CD4-positive, alpha-beta T cell (primary cell): ENCODE data around the gene MYO1D. TPM values are rescaled to one million over a fixed set of nuclear protein-coding genes. Genes with fewer than 3 reads are reported as not detected.
A peak's percentile ranks its signal among the peaks of the same experiment; 100 is the strongest.

Experiments
- ATAC-seq: fragments of 200-7000 bp; cut with Tn5 transposase; one replicate; pipeline ENCODE4 v1.10.0; 2022; ENCODE audit warnings: mild to moderate bottlenecking; ENCODE audit not compliant: poor library complexity
- CTCF ChIA-PET: fragments of 350-600 bp; sonication (Branson Sonifier 250); formaldehyde crosslinking; loops from one replicate; lab custom pipeline; 2021; ENCODE audit warnings: antibody characterized with exemption, inconsistent platforms; lab: Charles Lee
- POLR2A ChIA-PET: fragments of 350-600 bp; sonication (Branson Sonifier 250); formaldehyde crosslinking; loops from one replicate; lab custom pipeline; 2021; ENCODE audit warnings: antibody characterized with exemption, inconsistent platforms; lab: Charles Lee
- DNase-seq, 14 experiments: peaks; one replicate each; pipeline ENCODE4 v3.0.0-alpha.2; 2013 to 2020; ENCODE audit warnings: mixed read lengths in 2 of 14
- H3K27ac ChIP-seq, 2 donors: one replicate each; pipeline versions ENCODE4 v1.5.1 to v1.7.0; 2013; ENCODE audit warnings: low read length in 2 of 2, low read depth in 1 of 2, mild to moderate bottlenecking in 1 of 2
- H3K27me3 ChIP-seq, 2 experiments: 1 replicate in 1 of 2; 2 replicates in 1 of 2; pipeline versions ENCODE4 v1.6.1 to v1.7.0; 2013; ENCODE audit warnings: low read length in 2 of 2, control low read depth in 1 of 2, mild to moderate bottlenecking in 1 of 2, moderate library complexity in 1 of 2; ENCODE audit not compliant: insufficient read depth in 2 of 2, control insufficient read depth in 1 of 2
- H3K36me3 ChIP-seq: one replicate; pipeline ENCODE4 v1.6.1; 2013; ENCODE audit warnings: low read length, control low read depth; ENCODE audit not compliant: insufficient read depth
- H3K4me1 ChIP-seq: one replicate; pipeline ENCODE4 v1.6.1; 2013; ENCODE audit warnings: low read length, control low read depth; ENCODE audit not compliant: insufficient read depth
- H3K4me3 ChIP-seq: one replicate; pipeline ENCODE4 v1.5.1; 2013; ENCODE audit warnings: mild to moderate bottlenecking, low read length, moderate library complexity
- H3K9me3 ChIP-seq, 2 experiments: 1 replicate in 1 of 2; 2 replicates in 1 of 2; pipeline versions ENCODE4 v1.6.1 to v1.7.0; 2013; ENCODE audit warnings: low read length in 2 of 2, mild to moderate bottlenecking in 2 of 2, control low read depth in 1 of 2, moderate library complexity in 1 of 2; ENCODE audit not compliant: control insufficient read depth in 1 of 2, insufficient read depth in 1 of 2
- H3K27ac Mint-ChIP-seq: one replicate; pipeline ENCODE4 v1.8.0; 2020; ENCODE audit warnings: mixed read lengths
- H3K27me3 Mint-ChIP-seq: one replicate; pipeline ENCODE4 v1.8.0; 2021; ENCODE audit warnings: mixed read lengths
- H3K36me3 Mint-ChIP-seq: one replicate; pipeline ENCODE4 v1.8.0; 2021; ENCODE audit warnings: low read depth, mixed read lengths
- H3K4me1 Mint-ChIP-seq: one replicate; pipeline ENCODE4 v1.8.0; 2021; ENCODE audit warnings: low read depth, mixed read lengths
- H3K4me3 Mint-ChIP-seq: one replicate; pipeline ENCODE4 v1.8.0; 2020; ENCODE audit warnings: mild to moderate bottlenecking, mixed read lengths
- H3K9me3 Mint-ChIP-seq: one replicate; pipeline ENCODE4 v1.8.0; 2020; ENCODE audit warnings: mixed read lengths
- intact Hi-C, 2 experiments: fragments of 100-400 bp; cut with DNase I in 1 of 2; cut with micrococcal nuclease in 1 of 2; formaldehyde crosslinking; loops; one replicate each; pipeline versions ENCODE4 v1.15.1 to v1.9.0; 2023 to 2025; cut with DNase I, micrococcal nuclease
- total RNA-seq, 174 experiments: library from RNA in 2 of 174; stranded (reverse) in 2 of 174; gene quantifications; one replicate each; pipeline ENCODE4 v1.2.3 and lab custom pipeline; 2021 to 2026
- TF ChIP-seq, protein P1 (sequence below): fragments of 200-600 bp; IDR thresholded peaks from one replicate; pipeline ENCODE4 v1.8.0; 2022; ENCODE audit warnings: antibody characterized with exemption, mild to moderate bottlenecking

Gene MYO1D
- total RNA-seq, 2 experiments from 2014 or later = 5.8 to 6.4 TPM

GRCh38 chr17:32519228-32520103 is 357.5 kb downstream of the MYO1D start:
- Histone ChIP-seq H3K9me3 (no peaks in the 10 kb centered on the region), H3K4me1 (peaks cover 65% of the 10 kb centered on the region), H3K27ac (peak overlapping the region; percentile 84), H3K36me3 (no peaks in the 10 kb centered on the region), H3K27me3 (no peaks in the 10 kb centered on the region), H3K4me3 (peak overlapping the region; percentile 43)
- peak overlapping the region; percentile 83 for H3K4me3 Mint-ChIP-seq
- no peaks in the 10 kb centered on the region for H3K9me3 Mint-ChIP-seq
- H3K4me1 Mint-ChIP-seq = peaks cover 85% of the 10 kb centered on the region
- DNase-seq (peak in 13 of 14 experiments; percentile 60 to 87 (median 76)), ATAC-seq (peak; percentile 49)
- intact Hi-C loops = loop anchor here (2.0 to 5.0 kb wide), 5 partner anchors 17 to 358 kb away; partner anchors contain the start of gene MYO1D (in 1 of the 2)
- TF ChIP-seq, protein P1, sequence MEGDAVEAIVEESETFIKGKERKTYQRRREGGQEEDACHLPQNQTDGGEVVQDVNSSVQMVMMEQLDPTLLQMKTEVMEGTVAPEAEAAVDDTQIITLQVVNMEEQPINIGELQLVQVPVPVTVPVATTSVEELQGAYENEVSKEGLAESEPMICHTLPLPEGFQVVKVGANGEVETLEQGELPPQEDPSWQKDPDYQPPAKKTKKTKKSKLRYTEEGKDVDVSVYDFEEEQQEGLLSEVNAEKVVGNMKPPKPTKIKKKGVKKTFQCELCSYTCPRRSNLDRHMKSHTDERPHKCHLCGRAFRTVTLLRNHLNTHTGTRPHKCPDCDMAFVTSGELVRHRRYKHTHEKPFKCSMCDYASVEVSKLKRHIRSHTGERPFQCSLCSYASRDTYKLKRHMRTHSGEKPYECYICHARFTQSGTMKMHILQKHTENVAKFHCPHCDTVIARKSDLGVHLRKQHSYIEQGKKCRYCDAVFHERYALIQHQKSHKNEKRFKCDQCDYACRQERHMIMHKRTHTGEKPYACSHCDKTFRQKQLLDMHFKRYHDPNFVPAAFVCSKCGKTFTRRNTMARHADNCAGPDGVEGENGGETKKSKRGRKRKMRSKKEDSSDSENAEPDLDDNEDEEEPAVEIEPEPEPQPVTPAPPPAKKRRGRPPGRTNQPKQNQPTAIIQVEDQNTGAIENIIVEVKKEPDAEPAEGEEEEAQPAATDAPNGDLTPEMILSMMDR = no peak
- no peaks in the 10 kb centered on the region for H3K27me3 Mint-ChIP-seq
- POLR2A ChIA-PET = interaction anchor here (0.7 to 7.3 kb wide), 7 partner anchors 10 to 36 kb away, joined by 3 to 152 read pairs (median 8); partner anchors contain the start of gene CDK5R1
- H3K27ac Mint-ChIP-seq = peak overlapping the region; percentile 87
- H3K36me3 Mint-ChIP-seq = no peaks in the 10 kb centered on the region
- CTCF ChIA-PET = interaction anchor here (1.2 to 2.0 kb wide), 2 partner anchors 32 to 75 kb away, joined by 3 to 5 read pairs; partner anchors contain the start of genes CDK5R1 and PSMD11

DNA sequence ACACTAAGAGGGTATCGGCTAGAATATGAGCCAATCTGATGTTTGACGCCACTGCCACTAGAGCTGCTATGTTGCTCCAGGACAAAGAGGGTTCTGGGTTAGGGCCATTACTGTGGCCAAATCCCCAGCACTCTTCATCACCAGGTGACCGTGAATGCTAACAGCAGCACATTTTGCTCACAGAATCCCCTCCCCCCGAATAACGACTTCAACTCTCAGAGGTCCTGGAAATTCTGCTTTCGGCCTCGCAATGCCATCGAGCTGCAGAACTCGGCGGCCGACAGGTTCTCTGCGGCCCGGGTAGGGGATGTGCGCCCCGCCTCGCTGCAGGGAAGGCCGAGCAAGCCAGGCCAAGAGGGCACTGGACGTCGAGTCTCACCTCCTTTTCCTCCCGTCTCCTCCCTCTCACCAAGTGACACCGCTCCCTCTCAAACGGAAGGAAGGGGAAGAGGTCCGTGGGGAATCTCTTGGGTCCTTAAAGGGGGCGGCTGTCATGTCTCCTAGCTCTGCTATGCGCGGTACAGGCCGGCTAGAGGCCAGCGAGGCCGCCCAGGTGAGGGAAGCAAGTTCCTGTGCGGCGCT is 358.2 kb downstream of the MYO1D start:
- ATAC-seq = no peak
- H3K36me3 ChIP-seq = no peaks in the 10 kb centered on the region
- intact Hi-C loops = loop anchor here in 1 of 2 experiments (5.0 kb wide), 1 partner anchor 34 kb away; no protein-coding TSS in a partner anchor

More for the DNA sequence above, 358.2 kb downstream of the MYO1D start:
- Histone ChIP-seq H3K27me3 (no peaks in the 10 kb centered on the region), H3K4me1 (peaks cover 58% of the 10 kb centered on the region), H3K4me3 (peak overlapping the region; percentile 43), H3K27ac (peak overlapping the region; percentile 49 to 84), H3K9me3 (no peaks in the 10 kb centered on the region)
- ChIA-PET CTCF (interaction anchor here (1.2 kb wide), 1 partner anchor 74 kb away, joined by 3 read pairs; the partner anchor contains the start of gene PSMD11), POLR2A (interaction anchor here (1.2 to 7.3 kb wide), 3 partner anchors 15 to 34 kb away, joined by 8 to 152 read pairs (median 63); partner anchors contain the start of gene CDK5R1)
- Mint-ChIP-seq H3K36me3 (no peaks in the 10 kb centered on the region), H3K27ac (peak overlapping the region; percentile 87), H3K27me3 (no peaks in the 10 kb centered on the region), H3K4me1 (peaks cover 81% of the 10 kb centered on the region), H3K4me3 (peak overlapping the region; percentile 83), H3K9me3 (no peaks in the 10 kb centered on the region)
- TF ChIP-seq, protein P1 = no peak
- no peak for DNase-seq
